ENCODE results near the gene DCAF5. TPM values are rescaled to one million over a fixed set of nuclear protein-coding genes. Genes with fewer than 3 reads are reported as not detected.

Gene DCAF5
- total RNA-seq, 1 donor from 2014 or later = 48.6 TPM

GRCh38 chr14:69048456-69048855 is 104.5 kb downstream of the DCAF5 start:
- Histone ChIP-seq H3K4me3 (no peak overlapping the region), H3K9me3 (no peaks in the 10 kb centered on the region), H3K36me3 (no peaks in the 10 kb centered on the region), H3K27me3 (no peaks in the 10 kb centered on the region), H3K4me1 (peaks cover 86% of the 10 kb centered on the region), H3K27ac (peak overlapping the region; percentile 90)
- intact Hi-C loops (cut with DNase I) = loop anchor here (5.0 kb wide), 1 partner anchor 71 kb away; the partner anchor contains the start of gene ACTN1
- no peak for DNase-seq (ENCODE audit: extremely low spot score in 2 of 2)
- TF ChIP-seq CTCF (IDR thresholded peaks at IDR 0.05) (no peak), POLR2A (IDR thresholded peaks at IDR 0.05) (no peak), POLR2AphosphoS5 (IDR thresholded peaks at IDR 0.05; ENCODE audit: insufficient read depth in 1 of 2, low read depth in 1 of 2) (no peak)

- peaks cover 92% of the 10 kb centered on the region for H3K4me1 ChIP-seq
- no peak for DNase-seq (ENCODE audit: extremely low spot score in 2 of 2)
Observed at GRCh38 chr14:69047255-69047654, 105.7 kb downstream of the DCAF5 start.

GRCh38 chr14:69046476-69046860 is 106.5 kb downstream of the DCAF5 start:
- peak in 1 of 2 donors; percentile 80 for TF ChIP-seq POLR2AphosphoS5 (IDR thresholded peaks at IDR 0.05; ENCODE audit: insufficient read depth in 1 of 2, low read depth in 1 of 2)
- TF ChIP-seq CTCF (IDR thresholded peaks at IDR 0.05) = no peak
- H3K9me3 ChIP-seq = no peaks in the 10 kb centered on the region

More at GRCh38 chr14:69047255-69047654, 105.7 kb downstream of the DCAF5 start:
- H3K4me3 ChIP-seq = no peak overlapping the region
- H3K9me3 ChIP-seq = no peaks in the 10 kb centered on the region
- TF ChIP-seq POLR2A (IDR thresholded peaks at IDR 0.05) = no peak
- no peak for TF ChIP-seq POLR2AphosphoS5 (IDR thresholded peaks at IDR 0.05; ENCODE audit: insufficient read depth in 1 of 2, low read depth in 1 of 2)
- TF ChIP-seq CTCF (IDR thresholded peaks at IDR 0.05) = no peak
- no peaks in the 10 kb centered on the region for H3K27me3 ChIP-seq
- intact Hi-C loops (cut with DNase I) = loop anchor here (5.0 kb wide), 1 partner anchor 70 kb away; the partner anchor contains the start of gene ACTN1
- H3K36me3 ChIP-seq = no peaks in the 10 kb centered on the region
- peak overlapping the region; percentile 90 for H3K27ac ChIP-seq

GRCh38 chr14:69045857-69046475 is 107.0 kb downstream of the DCAF5 start:
- Histone ChIP-seq H3K36me3 (no peaks in the 10 kb centered on the region), H3K4me3 (no peak overlapping the region), H3K9me3 (no peaks in the 10 kb centered on the region), H3K27me3 (no peaks in the 10 kb centered on the region), H3K4me1 (peaks cover 85% of the 10 kb centered on the region), H3K27ac (peak overlapping the region; percentile 90)
- DNase-seq (ENCODE audit: extremely low spot score in 2 of 2) = no peak
- intact Hi-C loops (cut with DNase I) = loop anchor here (5.0 kb wide), 1 partner anchor 69 kb away; the partner anchor contains the start of gene ACTN1
- no peak for TF ChIP-seq CTCF (IDR thresholded peaks at IDR 0.05)
- TF ChIP-seq POLR2AphosphoS5 (IDR thresholded peaks at IDR 0.05; ENCODE audit: insufficient read depth in 1 of 2, low read depth in 1 of 2) = no peak
- no peak for TF ChIP-seq POLR2A (IDR thresholded peaks at IDR 0.05)

More at GRCh38 chr14:69046476-69046860, 106.5 kb downstream of the DCAF5 start:
- Histone ChIP-seq H3K27ac (peak overlapping the region; percentile 90), H3K4me1 (peaks cover 90% of the 10 kb centered on the region), H3K4me3 (no peak overlapping the region), H3K36me3 (no peaks in the 10 kb centered on the region), H3K27me3 (no peaks in the 10 kb centered on the region)
- no peak for DNase-seq (ENCODE audit: extremely low spot score in 2 of 2)
- intact Hi-C loops (cut with DNase I) = loop anchor here (5.0 kb wide), 1 partner anchor 69 kb away; the partner anchor contains the start of gene ACTN1

GRCh38 chr14:69044965-69045555 is 107.9 kb downstream of the DCAF5 start:
- Histone ChIP-seq H3K27ac (peak overlapping the region; percentile 90), H3K27me3 (no peaks in the 10 kb centered on the region), H3K4me3 (no peak overlapping the region), H3K36me3 (no peaks in the 10 kb centered on the region), H3K9me3 (no peaks in the 10 kb centered on the region), H3K4me1 (peaks cover 76% of the 10 kb centered on the region)
- no peak for DNase-seq (ENCODE audit: extremely low spot score in 2 of 2)
- TF ChIP-seq CTCF (IDR thresholded peaks at IDR 0.05) (no peak), POLR2AphosphoS5 (IDR thresholded peaks at IDR 0.05; ENCODE audit: insufficient read depth in 1 of 2, low read depth in 1 of 2) (peak in 1 of 2 donors; percentile 37), POLR2A (IDR thresholded peaks at IDR 0.05) (no peak)
- intact Hi-C loops (cut with DNase I) = loop anchor here (5.0 kb wide), 1 partner anchor 68 kb away; the partner anchor contains the start of gene ACTN1

Measured in vagina (tissue), 2 donors.